Transverse colon (tissue), 3 donors: Measurements from ENCODE around the gene DAAM1.

ENCODE experiments used
- EP300 ChIP-seq: sonication (generic); formaldehyde crosslinking; IDR thresholded peaks from one replicate; pipeline ENCODE4 v1.6.1; 2017; ENCODE audit warnings: antibody characterized with exemption, low read depth
- TF ChIP-seq, protein P1 (sequence below), 5 experiments: fragments of 200-600 bp in 3 of 5; fragments of 450-650 bp in 2 of 5; sonication (generic) in 3 of 5; IDR thresholded peaks; 1 replicate in 2 of 5; 2 replicates in 3 of 5; pipeline ENCODE4 v1.5.1; 2016 to 2017; ENCODE audit warnings: antibody characterized with exemption in 5 of 5, inconsistent platforms in 3 of 5, mild to moderate bottlenecking in 2 of 5, moderate library complexity in 1 of 5

DNA sequence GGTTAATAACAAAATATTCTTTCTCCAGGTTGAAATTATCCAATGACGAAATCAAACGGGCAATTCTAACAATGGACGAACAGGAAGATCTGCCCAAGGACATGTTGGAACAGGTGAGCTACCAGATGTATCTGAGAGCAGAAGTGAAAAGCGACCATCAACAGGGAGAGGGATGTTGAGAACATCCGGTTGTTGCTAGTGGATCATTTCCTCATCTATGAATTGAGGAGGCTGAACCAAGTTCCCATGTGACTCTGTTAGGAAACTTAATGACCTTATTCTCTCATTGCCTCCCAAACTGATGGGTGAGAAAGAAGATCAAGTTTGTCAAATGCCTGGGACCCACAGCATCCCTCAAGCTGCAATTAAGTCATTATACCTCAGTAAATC is 159.0 kb downstream of the DAAM1 start:
- TF ChIP-seq, protein P1, sequence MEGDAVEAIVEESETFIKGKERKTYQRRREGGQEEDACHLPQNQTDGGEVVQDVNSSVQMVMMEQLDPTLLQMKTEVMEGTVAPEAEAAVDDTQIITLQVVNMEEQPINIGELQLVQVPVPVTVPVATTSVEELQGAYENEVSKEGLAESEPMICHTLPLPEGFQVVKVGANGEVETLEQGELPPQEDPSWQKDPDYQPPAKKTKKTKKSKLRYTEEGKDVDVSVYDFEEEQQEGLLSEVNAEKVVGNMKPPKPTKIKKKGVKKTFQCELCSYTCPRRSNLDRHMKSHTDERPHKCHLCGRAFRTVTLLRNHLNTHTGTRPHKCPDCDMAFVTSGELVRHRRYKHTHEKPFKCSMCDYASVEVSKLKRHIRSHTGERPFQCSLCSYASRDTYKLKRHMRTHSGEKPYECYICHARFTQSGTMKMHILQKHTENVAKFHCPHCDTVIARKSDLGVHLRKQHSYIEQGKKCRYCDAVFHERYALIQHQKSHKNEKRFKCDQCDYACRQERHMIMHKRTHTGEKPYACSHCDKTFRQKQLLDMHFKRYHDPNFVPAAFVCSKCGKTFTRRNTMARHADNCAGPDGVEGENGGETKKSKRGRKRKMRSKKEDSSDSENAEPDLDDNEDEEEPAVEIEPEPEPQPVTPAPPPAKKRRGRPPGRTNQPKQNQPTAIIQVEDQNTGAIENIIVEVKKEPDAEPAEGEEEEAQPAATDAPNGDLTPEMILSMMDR (IDR thresholded peaks at IDR 0.05), result no peak
- TF ChIP-seq EP300, result no peak
